PC-3 (cell line): ENCODE data around the gene PLPP6.

Experiments used
- EZH2phosphoT487 ChIP-seq: fragments of 300-600 bp; sonication (generic); IDR thresholded peaks from 2 replicates; pipeline ENCODE4 v1.6.1; 2018; ENCODE audit warnings: mild to moderate bottlenecking, antibody characterized with exemption, low read length, borderline replicate concordance
- TF ChIP-seq, protein P1 (sequence below): fragments of 300-600 bp; sonication (generic); conservative IDR thresholded peaks from 2 replicates; pipeline ENCODE4 v1.5.1; 2017; ENCODE audit warnings: antibody characterized with exemption, low read depth, mild to moderate bottlenecking, low read length

DNA sequence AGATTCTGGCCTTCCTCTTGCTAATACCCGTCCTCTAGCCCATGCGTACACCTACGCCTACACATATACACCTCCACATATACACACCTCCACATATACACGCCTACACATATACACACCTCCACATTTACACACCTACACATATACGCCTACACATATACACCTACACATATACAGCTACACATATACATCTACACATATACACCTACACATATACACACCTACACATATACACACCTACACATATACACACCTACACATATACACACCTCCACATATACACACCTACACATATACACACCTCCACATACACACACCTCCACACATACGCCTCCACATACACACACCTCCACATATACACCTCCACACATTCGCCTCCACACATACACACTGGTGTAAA lies 51.8 kb downstream of the PLPP6 start:
- no peak for TF ChIP-seq EZH2phosphoT487
- TF ChIP-seq, protein P1, sequence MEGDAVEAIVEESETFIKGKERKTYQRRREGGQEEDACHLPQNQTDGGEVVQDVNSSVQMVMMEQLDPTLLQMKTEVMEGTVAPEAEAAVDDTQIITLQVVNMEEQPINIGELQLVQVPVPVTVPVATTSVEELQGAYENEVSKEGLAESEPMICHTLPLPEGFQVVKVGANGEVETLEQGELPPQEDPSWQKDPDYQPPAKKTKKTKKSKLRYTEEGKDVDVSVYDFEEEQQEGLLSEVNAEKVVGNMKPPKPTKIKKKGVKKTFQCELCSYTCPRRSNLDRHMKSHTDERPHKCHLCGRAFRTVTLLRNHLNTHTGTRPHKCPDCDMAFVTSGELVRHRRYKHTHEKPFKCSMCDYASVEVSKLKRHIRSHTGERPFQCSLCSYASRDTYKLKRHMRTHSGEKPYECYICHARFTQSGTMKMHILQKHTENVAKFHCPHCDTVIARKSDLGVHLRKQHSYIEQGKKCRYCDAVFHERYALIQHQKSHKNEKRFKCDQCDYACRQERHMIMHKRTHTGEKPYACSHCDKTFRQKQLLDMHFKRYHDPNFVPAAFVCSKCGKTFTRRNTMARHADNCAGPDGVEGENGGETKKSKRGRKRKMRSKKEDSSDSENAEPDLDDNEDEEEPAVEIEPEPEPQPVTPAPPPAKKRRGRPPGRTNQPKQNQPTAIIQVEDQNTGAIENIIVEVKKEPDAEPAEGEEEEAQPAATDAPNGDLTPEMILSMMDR: no peak
